ENCODE measurements around the gene MYBBP1A.

The MYBBP1A gene

GRCh38 chr17:4547118-4547906 is 7.9 kb downstream of the MYBBP1A start:
- no peak for DNase-seq

GRCh38 chr17:4545217-4545951 is 9.8 kb downstream of the MYBBP1A start:
- no peak for DNase-seq

GRCh38 chr17:4544951-4545216 is 10.3 kb downstream of the MYBBP1A start:
- no peak for DNase-seq

- no peak for DNase-seq
Measured at GRCh38 chr17:4544135-4544950, 10.8 kb downstream of the MYBBP1A start.

- no peak for DNase-seq
Measured at GRCh38 chr17:4543557-4544026, 11.6 kb downstream of the MYBBP1A start.

- DNase-seq = no peak
Measured at GRCh38 chr17:4542726-4543191, 12.4 kb downstream of the MYBBP1A start.

GRCh38 chr17:4542003-4542725 is 13.0 kb downstream of the MYBBP1A start:
- no peak for DNase-seq

- no peak for DNase-seq
Measured at GRCh38 chr17:4541328-4542002, 13.7 kb downstream of the MYBBP1A start.

GRCh38 chr17:4540687-4541327 is 14.4 kb downstream of the MYBBP1A start:
- no peak for DNase-seq

GRCh38 chr17:4540224-4540651 is 14.9 kb downstream of the MYBBP1A start:
- no peak for DNase-seq

- no peak for DNase-seq
Measured at GRCh38 chr17:4539576-4540223, 15.5 kb downstream of the MYBBP1A start.

- DNase-seq = no peak
Measured at GRCh38 chr17:4539025-4539424, 16.2 kb downstream of the MYBBP1A start.

GRCh38 chr17:4538236-4539002 is 16.8 kb downstream of the MYBBP1A start:
- DNase-seq = no peak

- no peak for DNase-seq
Measured at GRCh38 chr17:4537451-4538235, 17.5 kb downstream of the MYBBP1A start.

- DNase-seq = no peak
Measured at GRCh38 chr17:4536742-4537411, 18.3 kb downstream of the MYBBP1A start.

GRCh38 chr17:4536259-4536741 is 18.9 kb downstream of the MYBBP1A start:
- peak; percentile 23 for DNase-seq

GRCh38 chr17:4535667-4536258 is 19.4 kb downstream of the MYBBP1A start:
- DNase-seq = peak; percentile 27
